Muscle of arm (tissue), 12 donors: ENCODE results near the gene SAP30. TPM values are rescaled to one million over a fixed set of nuclear protein-coding genes. Genes with fewer than 3 reads are reported as not detected.

ENCODE experiments used
- DNase-seq: peaks from one replicate; pipeline ENCODE4 v3.0.0-alpha.2; 2013
- polyA plus RNA-seq, 12 donors: library from polyadenylated mRNA; unstranded; fragments of 120-200 nt; gene quantifications; one replicate each; pipeline ENCODE4 v1.2.1, GENCODE V29; 2013; ENCODE audit not compliant: insufficient read length in 12 of 12

SAP30 gene
- polyA plus RNA-seq, 12 donors = 8.5 to 14.6 (median 10.3) TPM; not detected in 1

- DNase-seq = no peak
Measured at GRCh38 chr4:173360587-173361221, 10.1 kb upstream of the SAP30 start.

GRCh38 chr4:173362666-173363065, 8.1 kb upstream of the SAP30 start:
- DNase-seq = no peak

- DNase-seq = no peak
Measured at GRCh38 chr4:173365359-173365996, 5.3 kb upstream of the SAP30 start.

GRCh38 chr4:173367285-173367684, 3.5 kb upstream of the SAP30 start:
- DNase-seq = no peak

- no peak for DNase-seq
Measured at GRCh38 chr4:173367946-173368345, 2.8 kb upstream of the SAP30 start.

GRCh38 chr4:173370130-173370476, 651 bp upstream of the SAP30 start:
- no peak for DNase-seq

GRCh38 chr4:173371292-173372192, 788 bp downstream of the SAP30 start:
- DNase-seq = peak; percentile 84

GRCh38 chr4:173374588-173374987, 3.8 kb downstream of the SAP30 start:
- no peak for DNase-seq

GRCh38 chr4:173379929-173380328, 9.2 kb downstream of the SAP30 start:
- no peak for DNase-seq

GRCh38 chr4:173380987-173381386, 10.2 kb downstream of the SAP30 start:
- no peak for DNase-seq

- DNase-seq = no peak
Measured at GRCh38 chr4:173381610-173382009, 10.9 kb downstream of the SAP30 start.

GRCh38 chr4:173382349-173382748, 11.6 kb downstream of the SAP30 start:
- DNase-seq = no peak

- DNase-seq = no peak
Measured at GRCh38 chr4:173386751-173387150, 16.0 kb downstream of the SAP30 start.

GRCh38 chr4:173391701-173392100, 20.9 kb downstream of the SAP30 start:
- DNase-seq = no peak

GRCh38 chr4:173397604-173398003, 26.9 kb downstream of the SAP30 start:
- DNase-seq = no peak

GRCh38 chr4:173398220-173398619, 27.5 kb downstream of the SAP30 start:
- DNase-seq = no peak

GRCh38 chr4:173398779-173399415, 28.1 kb downstream of the SAP30 start, which contains the start of gene SCRG1:
TSS of gene SCRG1 (minus strand) at chr4:173399116. CDS start at chr4:173391414, 7,702 bp downstream.
- peak; percentile 85 for DNase-seq

GRCh38 chr4:173401063-173401462, 30.3 kb downstream of the SAP30 start:
- no peak for DNase-seq

- no peak for DNase-seq
Measured at GRCh38 chr4:173403051-173403450, 32.3 kb downstream of the SAP30 start.

- no peak for DNase-seq
Measured at GRCh38 chr4:173404296-173404865, 33.6 kb downstream of the SAP30 start.

- DNase-seq = no peak
Measured at GRCh38 chr4:173405840-173406606, 35.3 kb downstream of the SAP30 start.
